ENCODE measurements around the gene GLIS1. TPM values are rescaled to one million over a fixed set of nuclear protein-coding genes. Genes with fewer than 3 reads are reported as not detected.

GLIS1 gene
- total and polyA plus RNA-seq, 2 of the 8 experiments (the other 6 are each of a cell fraction or from before 2014, with no cell fraction given), result 0.15 to 0.22 TPM

- TF ChIP-seq ZNF274 (IDR thresholded peaks at IDR 0.05; ENCODE audit: borderline replicate concordance, extremely low read depth, low read length) (no peak), SP2 (IDR thresholded peaks at IDR 0.05; ENCODE audit: low read length) (no peak), ATF2 (IDR thresholded peaks at IDR 0.05; ENCODE audit: low read length) (no peak), NANOG (IDR thresholded peaks at IDR 0.05; ENCODE audit: insufficient read depth, low read depth, low read length, poor library complexity, severe bottlenecking) (no peak), BRCA1 (IDR thresholded peaks at IDR 0.05; ENCODE audit: low read depth, low read length) (no peak), SAP30 (IDR thresholded peaks at IDR 0.05; ENCODE audit: insufficient read depth, insufficient replicate concordance, low read length) (no peak), RFX5 (IDR thresholded peaks at IDR 0.05; ENCODE audit: borderline replicate concordance, low read depth, low read length) (no peak), PHF8 (conservative IDR thresholded peaks at IDR 0.05; ENCODE audit: low read depth, low read length) (no peak)
Measured at GRCh38 chr1:53659436-53659835, 79.5 kb downstream of the GLIS1 start (continued).

Measured in H1 (cell line).